ENCODE results near the gene CRTC3.

DNA sequence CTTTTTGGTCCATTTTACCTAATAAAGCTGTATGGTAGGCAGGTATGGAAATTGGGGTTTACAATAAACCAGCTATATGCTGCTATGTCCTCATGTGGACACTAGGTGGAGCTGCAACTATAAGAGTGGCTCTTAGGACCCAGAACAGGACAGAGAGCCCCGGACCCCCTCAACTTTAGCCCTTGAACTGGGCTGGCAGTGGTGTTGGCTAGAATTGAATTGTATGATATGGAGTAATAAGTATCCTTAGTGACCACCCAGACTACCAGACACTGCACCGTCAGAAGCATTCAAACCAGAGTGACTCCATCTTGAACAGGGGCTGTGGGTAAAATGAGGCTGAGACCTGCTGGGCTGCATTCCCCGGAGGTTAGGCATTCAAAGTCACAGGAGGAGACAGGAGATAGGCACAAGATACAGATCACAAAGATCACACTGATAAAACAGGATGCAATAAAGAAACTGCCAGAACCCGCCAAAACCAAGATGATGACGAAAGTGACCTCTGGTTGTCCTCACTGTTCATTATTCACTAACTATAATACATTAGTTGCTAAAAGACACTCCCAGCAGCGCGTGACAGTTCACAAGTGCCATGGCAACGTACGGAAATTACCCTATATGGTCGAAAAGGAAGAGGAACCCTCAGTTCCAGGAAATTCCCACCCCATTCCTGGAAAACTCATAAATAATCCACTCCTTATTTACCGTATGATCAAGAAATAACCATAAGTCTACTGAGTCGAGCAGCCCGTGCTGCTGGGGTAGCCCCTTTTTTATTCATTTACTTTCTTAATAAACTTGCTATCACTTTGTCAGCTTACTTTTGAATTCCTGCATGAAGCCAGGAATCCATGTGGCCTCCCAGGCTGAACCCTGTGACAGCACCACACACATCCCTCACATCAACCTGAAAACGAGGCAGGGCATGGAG lies 118.7 kb downstream of the CRTC3 start:
- TF ChIP-seq, protein P1, sequence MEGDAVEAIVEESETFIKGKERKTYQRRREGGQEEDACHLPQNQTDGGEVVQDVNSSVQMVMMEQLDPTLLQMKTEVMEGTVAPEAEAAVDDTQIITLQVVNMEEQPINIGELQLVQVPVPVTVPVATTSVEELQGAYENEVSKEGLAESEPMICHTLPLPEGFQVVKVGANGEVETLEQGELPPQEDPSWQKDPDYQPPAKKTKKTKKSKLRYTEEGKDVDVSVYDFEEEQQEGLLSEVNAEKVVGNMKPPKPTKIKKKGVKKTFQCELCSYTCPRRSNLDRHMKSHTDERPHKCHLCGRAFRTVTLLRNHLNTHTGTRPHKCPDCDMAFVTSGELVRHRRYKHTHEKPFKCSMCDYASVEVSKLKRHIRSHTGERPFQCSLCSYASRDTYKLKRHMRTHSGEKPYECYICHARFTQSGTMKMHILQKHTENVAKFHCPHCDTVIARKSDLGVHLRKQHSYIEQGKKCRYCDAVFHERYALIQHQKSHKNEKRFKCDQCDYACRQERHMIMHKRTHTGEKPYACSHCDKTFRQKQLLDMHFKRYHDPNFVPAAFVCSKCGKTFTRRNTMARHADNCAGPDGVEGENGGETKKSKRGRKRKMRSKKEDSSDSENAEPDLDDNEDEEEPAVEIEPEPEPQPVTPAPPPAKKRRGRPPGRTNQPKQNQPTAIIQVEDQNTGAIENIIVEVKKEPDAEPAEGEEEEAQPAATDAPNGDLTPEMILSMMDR (IDR thresholded peaks at IDR 0.05) = peak; percentile 91
- no peak for TF ChIP-seq ZFX (IDR thresholded peaks at IDR 0.05; ENCODE audit: borderline replicate concordance)

All from 22Rv1 (cell line).